ENCODE data around the gene SHISA5.
"Not testable (repeated sequence)": the region's sequence is repeated elsewhere in the genome, so short reads cannot be mapped to it uniquely, and the experiment has no call there.

The SHISA5 gene

DNA sequence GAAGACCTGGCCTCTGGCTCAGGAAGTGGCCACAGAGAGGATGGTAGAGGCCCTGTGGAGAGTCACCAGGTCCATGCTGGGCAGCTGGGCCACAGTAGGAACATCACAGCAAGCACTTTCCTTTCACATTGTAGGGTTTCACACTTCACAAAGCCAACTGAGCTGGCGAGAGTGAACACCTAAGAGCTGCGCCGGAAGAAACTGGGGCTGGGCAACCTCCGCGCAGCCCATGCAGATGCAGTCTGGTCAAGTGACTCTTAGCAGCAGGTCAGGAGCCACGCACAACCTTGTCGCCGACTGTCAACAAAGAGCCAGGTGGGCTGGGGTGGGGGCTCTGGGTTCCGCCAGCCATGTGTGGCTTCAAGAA is 15.3 kb upstream of the SHISA5 start:
- no peak for DNase-seq (ENCODE audit: low spot score)

DNA sequence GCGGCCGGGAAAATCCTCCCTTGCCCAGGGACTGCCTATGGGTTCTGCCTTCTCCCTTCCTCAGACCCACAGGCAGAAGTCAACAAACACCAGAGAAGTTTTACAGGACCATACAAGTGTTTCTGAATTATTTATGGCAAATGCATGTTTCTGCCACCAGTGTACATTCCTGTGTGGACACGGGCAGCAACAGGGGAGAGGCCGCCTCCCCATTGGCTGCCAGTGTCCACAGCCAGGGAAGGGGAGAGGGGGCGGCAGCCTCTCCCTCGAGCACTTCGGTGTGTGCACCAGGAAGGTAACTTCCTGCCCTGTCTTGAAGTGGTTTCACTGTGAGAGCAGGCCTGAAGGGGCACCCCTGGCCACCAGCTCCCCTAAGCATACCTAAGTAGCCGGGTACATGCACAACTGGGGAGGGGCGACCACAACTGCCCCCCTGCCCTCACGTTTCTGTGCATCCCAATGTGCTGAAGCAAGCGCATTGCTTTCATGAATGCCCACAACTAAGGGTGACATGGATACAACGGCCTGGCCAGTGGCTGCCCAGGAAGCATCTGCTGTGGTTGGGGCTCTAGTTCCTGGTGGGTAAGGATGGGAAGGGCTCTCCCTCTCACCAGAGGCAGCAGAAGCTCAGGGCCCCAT is 14.8 kb upstream of the SHISA5 start:
- DNase-seq (ENCODE audit: low spot score): no peak

- DNase-seq (ENCODE audit: low spot score): no peak
These were observed 14.1 kb upstream of the SHISA5 start for GRCh38 chr3:48518069-48518468.

GRCh38 chr3:48516571-48516970 is 12.6 kb upstream of the SHISA5 start:
- DNase-seq (ENCODE audit: low spot score): no peak

DNA sequence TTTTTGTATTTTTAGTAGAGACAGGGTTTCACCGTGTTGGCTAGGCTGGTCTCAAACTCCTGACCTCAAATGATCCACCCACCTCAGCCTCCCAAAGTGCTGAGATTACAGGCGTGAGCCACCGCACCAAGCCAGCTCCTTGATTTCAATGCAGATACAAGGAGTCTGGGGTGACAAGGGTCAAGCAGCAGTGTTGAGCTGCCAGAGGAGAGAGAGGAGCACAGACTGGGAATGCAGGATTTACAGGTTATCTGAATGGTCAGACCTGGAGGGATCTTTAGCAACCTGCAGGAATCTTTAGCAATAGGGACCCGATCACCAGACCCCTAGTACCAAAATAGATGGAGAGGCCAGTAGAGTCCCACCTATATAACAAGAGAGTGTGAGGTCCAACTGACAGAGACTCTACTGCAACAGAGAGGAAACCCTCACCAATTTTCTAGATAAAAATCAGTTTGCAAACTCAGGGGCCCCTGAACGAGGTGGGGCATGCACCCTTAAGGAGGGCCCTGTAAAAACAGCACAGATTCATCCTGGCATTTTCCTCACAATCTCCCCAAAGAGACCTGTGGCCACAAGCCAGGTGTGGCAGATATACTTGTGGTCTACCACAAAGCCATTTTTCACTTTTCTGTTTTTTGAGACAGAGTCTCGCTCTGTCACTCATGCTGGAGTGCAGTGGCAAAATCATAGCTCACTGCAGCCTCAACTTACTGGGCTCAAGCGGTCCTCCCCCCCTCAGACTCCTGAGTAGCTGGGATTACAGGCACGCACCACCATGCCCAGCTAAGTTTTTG is 10.7 kb upstream of the SHISA5 start:
- DNase-seq (ENCODE audit: low spot score): no peak

- DNase-seq (ENCODE audit: low spot score): no peak
These were observed 7.6 kb upstream of the SHISA5 start for GRCh38 chr3:48511551-48511950.

GRCh38 chr3:48507256-48508061 is 3.5 kb upstream of the SHISA5 start:
- peak; percentile 84 for DNase-seq (ENCODE audit: low spot score)

DNA sequence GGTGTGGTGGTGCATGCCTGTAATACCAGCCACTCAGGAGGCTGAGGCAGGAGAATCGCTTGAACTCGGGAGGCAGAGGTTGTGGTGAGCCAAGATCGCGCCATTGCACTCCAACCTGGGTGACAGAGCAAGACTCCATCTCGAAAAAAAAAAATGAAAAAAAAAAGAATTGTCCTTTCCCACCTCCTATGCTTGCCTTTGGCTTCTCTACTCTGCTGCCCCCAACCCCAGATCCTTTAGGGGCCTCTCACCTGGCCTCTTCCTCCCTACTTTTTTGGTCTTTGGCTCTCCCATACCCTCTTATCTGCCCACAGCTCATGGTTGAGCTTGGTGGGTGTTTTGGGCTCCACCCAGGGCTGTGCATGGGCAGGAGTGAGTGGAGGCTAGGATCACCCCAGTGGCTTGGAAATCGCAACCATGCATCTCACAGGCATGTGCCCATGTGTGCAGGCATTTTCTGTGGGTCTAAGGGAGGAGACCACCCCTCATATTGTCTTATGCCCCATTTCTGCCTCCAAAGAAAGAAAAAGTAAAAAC is 2.1 kb upstream of the SHISA5 start:
- no peak for DNase-seq (ENCODE audit: low spot score)

DNA sequence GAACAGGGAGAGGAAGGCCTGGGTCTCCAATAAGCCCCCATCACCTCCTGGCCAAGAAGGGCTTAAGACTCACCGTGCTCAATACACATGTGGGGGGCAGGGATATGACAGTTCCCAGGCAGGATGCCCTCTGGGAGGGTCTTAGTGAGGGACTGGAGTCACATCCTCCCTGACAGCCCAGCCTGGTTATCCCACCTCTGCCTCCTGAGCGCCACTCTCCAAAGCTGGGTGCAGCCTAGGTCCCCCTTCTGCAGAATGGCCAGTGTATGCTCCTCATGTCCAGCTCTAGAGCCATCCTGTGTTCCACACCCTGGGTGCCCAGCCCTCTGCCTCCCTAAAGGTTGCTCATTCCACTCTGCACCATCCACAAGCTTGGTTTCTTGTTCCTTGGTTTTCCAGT is 1.2 kb upstream of the SHISA5 start:
- DNase-seq (ENCODE audit: low spot score): no peak

- DNase-seq (ENCODE audit: low spot score): no peak
These were observed 448 bp downstream of the SHISA5 start for GRCh38 chr3:48503401-48504050.

DNA sequence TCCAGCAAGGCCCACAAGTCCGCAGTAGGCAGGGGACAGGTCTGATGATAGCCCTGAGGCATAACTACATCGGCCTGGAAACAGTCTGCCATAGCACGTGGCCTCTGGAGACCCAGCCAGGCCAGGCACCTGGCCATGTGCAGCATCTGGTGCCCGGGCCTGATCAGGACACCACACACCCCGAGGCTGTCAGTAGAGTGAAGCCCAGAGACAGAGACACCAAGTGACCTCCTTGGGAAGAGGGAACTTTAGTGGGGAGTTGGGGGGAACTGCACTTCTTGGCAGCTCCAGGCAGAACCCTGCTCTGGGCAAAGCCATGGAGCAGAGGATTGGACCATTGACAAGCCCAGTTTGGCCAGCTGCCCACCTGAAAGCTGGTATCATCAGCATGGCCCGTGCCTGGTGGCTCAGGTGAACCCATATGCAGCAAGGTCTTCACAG is 1.2 kb downstream of the SHISA5 start:
- no peak for DNase-seq (ENCODE audit: low spot score)

- DNase-seq (ENCODE audit: low spot score): no peak
These were observed 1.9 kb downstream of the SHISA5 start for GRCh38 chr3:48502121-48502520.

DNA sequence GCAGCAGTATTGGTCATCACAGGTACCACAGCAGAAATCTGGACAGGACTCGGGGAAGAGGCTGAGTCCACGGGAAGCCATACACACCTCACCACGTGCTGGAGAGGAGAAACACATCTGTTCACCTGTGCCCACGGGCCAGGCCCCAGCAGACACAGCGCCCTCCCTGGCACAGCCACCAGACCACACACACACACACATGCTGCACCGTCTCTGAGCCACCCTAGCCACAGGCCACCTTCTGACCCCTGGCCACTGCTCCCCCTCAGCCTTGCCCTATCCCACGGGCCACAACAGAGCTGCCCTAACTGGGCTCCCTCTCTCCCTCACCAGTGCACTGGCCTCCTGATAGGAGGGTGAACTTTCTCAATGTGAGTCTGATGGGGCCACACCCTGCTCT is 2.8 kb downstream of the SHISA5 start:
- no peak for DNase-seq (ENCODE audit: low spot score)

- no peak for DNase-seq (ENCODE audit: low spot score)
These were observed 3.3 kb downstream of the SHISA5 start for GRCh38 chr3:48500656-48501055.

GRCh38 chr3:48493203-48493501 is 10.8 kb downstream of the SHISA5 start:
- DNase-seq (ENCODE audit: low spot score): no peak

GRCh38 chr3:48492461-48493202 is 11.3 kb downstream of the SHISA5 start:
- no peak for DNase-seq (ENCODE audit: low spot score)

- DNase-seq (ENCODE audit: low spot score): no peak
These were observed 17.0 kb downstream of the SHISA5 start for GRCh38 chr3:48486952-48487351.

- DNase-seq (ENCODE audit: low spot score): not testable (repeated sequence)
These were observed 21.2 kb downstream of the SHISA5 start for GRCh38 chr3:48482822-48483221.

GRCh38 chr3:48480891-48481290 is 23.1 kb downstream of the SHISA5 start:
- DNase-seq (ENCODE audit: low spot score): not testable (repeated sequence)

DNA sequence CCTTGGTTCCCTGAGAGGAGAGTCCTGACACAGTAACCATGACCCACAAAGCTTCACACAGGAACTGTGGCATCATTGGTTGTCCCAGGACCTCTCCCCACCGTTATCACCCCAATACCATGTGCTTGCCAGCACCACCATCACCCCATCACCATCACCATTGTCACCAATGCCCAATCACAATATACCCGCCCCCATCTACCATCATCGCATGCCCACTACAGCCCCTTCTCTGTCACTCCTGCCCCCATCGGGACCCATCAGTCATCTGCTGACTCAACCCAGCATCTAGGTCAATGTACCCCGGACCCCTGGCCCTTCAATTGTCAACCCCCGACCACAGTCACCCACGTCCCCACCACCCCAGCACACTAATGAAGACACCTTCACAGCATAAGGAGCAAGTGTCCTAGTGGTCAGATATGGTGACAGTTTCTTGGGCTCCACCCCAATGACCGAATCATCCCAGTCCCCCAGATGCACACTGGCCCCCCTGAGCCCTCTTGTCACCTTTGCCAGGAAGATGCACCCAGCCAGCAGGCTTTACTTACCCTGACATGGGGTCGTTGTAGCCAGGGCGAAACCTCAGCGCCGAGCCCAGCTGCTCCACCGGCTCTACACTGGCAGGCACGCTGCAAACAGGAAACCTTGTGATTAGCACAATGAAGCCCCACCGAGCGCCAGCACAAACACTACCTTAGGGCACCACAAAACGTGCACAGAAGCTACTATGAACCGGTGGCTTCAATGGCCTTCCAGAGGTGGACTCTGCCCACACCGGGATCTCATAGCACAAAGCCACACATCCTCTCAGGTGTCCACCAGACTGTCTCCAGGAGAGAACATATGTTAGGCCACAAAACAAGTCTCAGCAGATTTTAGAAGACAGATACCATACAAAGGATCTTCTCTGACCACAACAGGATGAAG is 25.1 kb downstream of the SHISA5 start:
- DNase-seq (ENCODE audit: low spot score): no peak

Measured in SW480 (cell line).